ACC112 (cell line): ENCODE measurements around the gene MAML2.

Experiments used
- H2AFZ ChIP-seq: fragments of 200-600 bp; sonication (generic); one replicate; pipeline ENCODE4 v1.6.0; 2017; ENCODE audit warnings: antibody characterized with exemption, low read length; ENCODE audit not compliant: unreplicated experiment
- H3K27ac ChIP-seq: fragments of 200-600 bp; sonication (generic); 2 replicates; pipeline ENCODE4 v1.5.1; 2014; ENCODE audit warnings: low read depth, mild to moderate bottlenecking, antibody characterized with exemption, low read length, moderate library complexity
- H3K27me3 ChIP-seq: fragments of 200-600 bp; sonication (generic); 2 replicates; pipeline ENCODE4 v1.6.1; 2014; ENCODE audit warnings: mild to moderate bottlenecking, antibody characterized with exemption, low read length, moderate library complexity, mixed read lengths; ENCODE audit not compliant: insufficient read depth
- H3K36me3 ChIP-seq: fragments of 200-600 bp; sonication (generic); 2 replicates; pipeline ENCODE4 v1.6.1; 2016; ENCODE audit warnings: mild to moderate bottlenecking, antibody characterized with exemption, low read length, moderate library complexity, mixed read lengths; ENCODE audit not compliant: insufficient read depth
- H3K4me1 ChIP-seq: fragments of 200-600 bp; sonication (generic); one replicate; pipeline ENCODE4 v1.6.1; 2016; ENCODE audit warnings: low read length, mixed read lengths; ENCODE audit not compliant: insufficient read depth, unreplicated experiment, control insufficient read depth
- H3K4me3 ChIP-seq: fragments of 200-600 bp; sonication (generic); 2 replicates; pipeline ENCODE4 v1.5.1; 2014; ENCODE audit warnings: mild to moderate bottlenecking, low read depth, low read length
- H3K79me2 ChIP-seq: fragments of 200-600 bp; sonication (generic); one replicate; pipeline ENCODE4 v1.6.0; 2016; ENCODE audit warnings: low read length; ENCODE audit not compliant: control insufficient read depth, unreplicated experiment, insufficient read depth

MAML2 gene

DNA sequence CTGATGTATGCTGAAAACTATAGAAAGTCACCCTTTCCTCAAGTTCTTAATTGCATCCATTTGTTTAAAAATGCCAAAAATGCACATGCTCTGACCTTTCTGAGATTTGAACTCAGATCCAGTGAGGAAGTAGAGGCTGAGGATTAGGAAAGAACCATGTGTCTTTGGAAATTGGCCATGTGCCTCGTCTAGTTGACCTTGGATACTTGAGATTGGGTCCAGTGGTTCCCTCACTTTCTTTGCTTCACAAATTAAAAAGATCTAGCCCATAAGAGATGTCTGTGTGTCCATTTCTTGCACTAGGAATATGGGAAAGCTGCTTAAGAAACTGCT is 128.3 kb downstream of the MAML2 start:
- no peaks in the 10 kb centered on the region; the same call in 1 of the 2 replicates for H3K36me3 ChIP-seq
- peak overlapping the region; percentile 11; the same call in 1 of the 2 replicates for H3K4me3 ChIP-seq
- H3K79me2 ChIP-seq, result peaks cover 69% of the 10 kb centered on the region
- peaks cover 79% of the 10 kb centered on the region for H3K4me1 ChIP-seq
- no peak overlapping the region for H2AFZ ChIP-seq
- peak overlapping the region; percentile 96 for H3K27ac ChIP-seq
- no peaks in the 10 kb centered on the region for H3K27me3 ChIP-seq

DNA sequence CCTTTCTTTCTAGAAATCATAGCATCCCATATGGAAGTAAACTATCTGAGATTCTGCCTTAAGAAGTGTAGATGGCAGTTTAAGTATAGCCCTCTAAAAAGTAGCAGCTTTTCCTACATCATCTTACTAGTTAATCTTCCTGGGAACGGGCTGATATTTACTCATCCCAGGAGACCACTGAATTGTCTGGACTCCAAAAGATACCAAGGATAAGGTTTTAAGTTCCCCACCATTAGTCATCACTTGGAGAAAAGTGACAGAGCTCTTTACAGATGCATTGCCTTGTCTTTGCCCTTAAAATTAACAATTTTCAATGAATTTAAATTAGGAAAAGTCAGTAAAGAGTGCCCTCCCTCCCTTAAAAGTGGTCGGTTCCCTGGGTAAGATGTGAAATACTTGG is 129.5 kb downstream of the MAML2 start:
- Histone ChIP-seq H3K27me3 (no peaks in the 10 kb centered on the region), H3K27ac (peak overlapping the region; percentile 96), H3K79me2 (peaks cover 71% of the 10 kb centered on the region), H3K4me3 (peak overlapping the region; percentile 38; the same call in 1 of the 2 replicates), H3K4me1 (peaks cover 69% of the 10 kb centered on the region), H3K36me3 (no peaks in the 10 kb centered on the region; the same call in 1 of the 2 replicates), H2AFZ (no peak overlapping the region)

DNA sequence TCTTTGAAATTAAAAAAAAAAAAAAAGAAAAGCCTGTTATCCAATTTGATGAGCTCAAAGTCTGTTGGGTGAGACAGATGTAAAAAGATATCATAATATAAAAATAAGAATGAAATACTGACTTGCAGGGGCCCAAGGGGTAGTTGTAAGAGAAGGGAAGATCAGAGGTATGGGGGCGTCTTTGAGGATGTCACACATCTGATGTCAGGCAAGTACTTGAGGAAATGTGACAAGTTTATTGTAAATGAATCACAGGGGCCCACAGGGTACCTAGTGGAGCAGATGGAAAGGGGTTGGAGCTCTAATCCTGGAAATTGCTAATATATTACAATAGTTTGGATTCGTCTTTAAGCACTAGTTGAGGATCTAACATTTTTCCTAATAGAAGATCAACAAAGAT is 131.6 kb downstream of the MAML2 start:
- Histone ChIP-seq H3K79me2 (peaks cover 70% of the 10 kb centered on the region), H3K4me1 (peaks cover 75% of the 10 kb centered on the region), H3K4me3 (no peak overlapping the region), H2AFZ (no peak overlapping the region), H3K27me3 (no peaks in the 10 kb centered on the region), H3K36me3 (no peaks in the 10 kb centered on the region; the same call in 1 of the 2 replicates), H3K27ac (peak overlapping the region; percentile 96)

DNA sequence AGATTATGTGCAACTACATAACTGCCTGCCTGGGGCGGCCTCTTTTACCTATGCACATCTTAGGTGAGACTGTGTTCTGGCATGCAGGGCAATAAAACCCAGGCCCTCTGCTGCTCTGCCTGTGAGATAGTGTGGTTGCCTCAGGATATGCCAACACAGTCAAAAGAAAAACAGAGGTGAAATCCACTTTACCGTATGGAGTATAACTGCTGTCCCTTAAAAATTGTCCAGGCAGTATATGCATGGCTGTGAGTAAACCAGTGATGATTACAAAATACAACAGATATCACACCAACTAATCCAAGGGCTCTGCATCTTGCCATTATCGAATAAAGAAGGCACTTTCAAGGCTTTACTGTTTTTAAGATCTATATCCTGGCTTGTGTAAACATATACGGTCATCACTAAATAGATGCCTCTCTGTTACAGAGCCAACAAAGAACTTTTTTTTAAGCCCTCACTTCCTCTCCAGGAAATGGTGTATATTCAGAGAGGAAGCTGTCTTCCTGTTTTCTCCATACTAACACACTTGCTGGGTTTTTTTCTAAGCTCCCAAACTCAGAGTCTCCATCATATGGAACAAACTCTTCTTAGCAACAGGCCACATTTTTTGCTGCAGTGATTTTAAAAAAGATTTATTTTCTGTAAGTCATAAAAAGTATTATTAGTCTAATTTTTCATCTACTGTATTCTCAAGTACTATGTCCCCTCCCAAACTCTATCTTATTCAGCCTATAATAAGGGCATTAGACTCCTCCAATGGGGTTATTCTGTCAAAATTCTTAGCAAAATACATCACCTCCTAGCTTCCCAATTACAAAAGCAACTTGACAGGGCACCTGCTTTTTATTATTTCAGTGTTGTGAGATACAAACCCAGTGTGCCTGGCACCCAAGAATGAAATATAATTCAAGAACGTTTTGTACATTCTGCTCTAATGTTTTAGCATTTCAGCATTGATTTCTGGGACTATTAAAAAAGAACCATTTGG is 135.2 kb downstream of the MAML2 start:
- no peaks in the 10 kb centered on the region for H3K27me3 ChIP-seq
- H3K79me2 ChIP-seq, result peaks cover 67% of the 10 kb centered on the region
- H3K36me3 ChIP-seq, result no peaks in the 10 kb centered on the region
- peak overlapping the region; percentile 13; the same call in 1 of the 2 replicates for H3K27ac ChIP-seq
- peaks cover 43% of the 10 kb centered on the region for H3K4me1 ChIP-seq
- no peak overlapping the region for H3K4me3 ChIP-seq
- H2AFZ ChIP-seq, result no peak overlapping the region

DNA sequence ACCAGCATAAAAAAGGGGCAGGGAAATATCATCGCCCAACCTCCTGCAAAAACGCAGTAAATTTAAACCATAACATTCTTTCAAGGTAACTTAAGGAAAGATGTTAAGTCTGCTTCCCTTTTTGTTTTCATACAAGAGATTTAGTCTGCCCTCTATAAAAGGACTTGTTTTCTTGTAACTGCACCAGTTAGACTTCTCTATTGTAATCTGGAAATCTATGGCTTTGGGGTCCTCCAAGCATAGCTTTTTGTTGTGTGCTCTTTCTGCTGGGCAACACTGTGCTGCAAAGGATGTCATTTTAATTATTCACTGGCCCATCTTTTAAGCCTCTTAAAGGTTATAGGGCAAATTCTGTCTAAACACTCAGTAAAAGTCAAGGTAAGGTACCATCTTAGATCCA is 136.0 kb downstream of the MAML2 start:
- H3K4me3 ChIP-seq, result no peak overlapping the region
- no peak overlapping the region for H3K27ac ChIP-seq
- no peaks in the 10 kb centered on the region for H3K36me3 ChIP-seq
- H3K79me2 ChIP-seq, result peaks cover 65% of the 10 kb centered on the region
- H3K4me1 ChIP-seq, result peaks cover 35% of the 10 kb centered on the region
- H2AFZ ChIP-seq, result no peak overlapping the region
- H3K27me3 ChIP-seq, result no peaks in the 10 kb centered on the region

DNA sequence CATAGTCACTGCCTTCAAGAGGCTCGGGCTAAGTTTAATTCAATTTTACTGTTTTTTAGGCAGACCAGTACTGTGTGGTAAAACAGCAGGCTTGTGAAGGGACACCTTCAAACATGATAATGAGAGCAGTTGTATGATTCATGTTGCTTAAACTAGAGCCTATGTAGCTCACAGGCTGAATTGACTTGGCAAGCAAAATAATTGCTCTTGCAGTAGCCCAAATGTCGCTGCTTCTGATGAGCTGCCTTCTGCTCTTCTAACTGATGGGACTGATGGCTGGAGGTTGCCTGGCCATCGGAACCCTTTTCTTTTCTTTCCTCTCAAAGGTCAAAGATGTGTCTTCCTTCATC is 137.6 kb downstream of the MAML2 start:
- Histone ChIP-seq H3K4me1 (peaks cover 31% of the 10 kb centered on the region), H3K36me3 (no peaks in the 10 kb centered on the region), H3K27me3 (no peaks in the 10 kb centered on the region), H3K79me2 (peaks cover 60% of the 10 kb centered on the region), H3K27ac (no peak overlapping the region), H3K4me3 (no peak overlapping the region), H2AFZ (no peak overlapping the region)

DNA sequence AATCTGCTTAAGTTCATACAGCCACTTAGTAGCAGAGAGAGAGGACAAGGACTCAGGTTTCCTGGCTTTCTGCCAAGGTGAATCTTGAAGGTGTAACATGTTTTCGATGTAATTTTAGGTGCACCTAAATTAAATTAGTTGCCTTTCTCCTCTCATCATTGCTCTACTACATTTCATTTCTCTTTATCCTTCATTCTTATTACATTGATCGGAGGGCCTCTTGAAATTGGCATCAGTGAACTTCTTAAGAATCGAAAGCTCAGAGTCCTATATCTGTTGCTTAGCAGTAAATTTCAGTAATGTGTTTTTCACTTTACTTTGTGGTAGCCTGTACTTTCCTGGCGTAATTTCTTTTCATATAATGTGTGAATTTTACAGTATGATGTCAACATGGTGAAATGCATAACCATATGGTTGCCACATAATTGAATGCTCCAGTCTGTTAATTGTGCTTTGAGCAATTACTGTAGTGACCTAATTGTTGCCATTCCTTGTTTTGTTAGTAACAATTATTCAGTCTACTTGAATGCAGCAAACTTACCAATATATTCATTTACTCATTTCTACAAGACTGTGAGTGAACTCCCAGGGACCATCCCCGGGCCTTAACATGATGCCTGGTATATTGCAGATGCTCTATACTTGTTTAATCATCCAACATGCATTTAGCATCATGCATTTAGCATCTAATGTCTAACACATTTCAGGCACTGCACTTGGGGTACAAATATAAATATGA is 138.1 kb downstream of the MAML2 start:
- Histone ChIP-seq H3K36me3 (no peaks in the 10 kb centered on the region), H3K4me3 (no peak overlapping the region), H3K79me2 (peaks cover 57% of the 10 kb centered on the region), H3K27me3 (no peaks in the 10 kb centered on the region), H2AFZ (no peak overlapping the region), H3K27ac (no peak overlapping the region), H3K4me1 (peaks cover 37% of the 10 kb centered on the region)

DNA sequence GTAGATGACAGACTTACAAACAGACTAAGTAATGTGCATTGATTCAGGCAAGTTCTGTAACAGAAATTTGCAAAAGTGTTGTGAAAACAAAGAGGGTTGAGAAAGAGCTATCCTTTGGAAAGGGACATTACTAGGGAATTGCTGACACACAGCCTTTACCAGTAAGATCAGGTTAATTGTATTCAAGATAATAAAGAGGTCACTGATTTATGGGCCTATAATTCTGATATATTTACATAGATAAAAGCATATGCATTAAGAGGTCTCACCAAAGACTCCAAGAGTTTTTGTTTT is 138.7 kb downstream of the MAML2 start:
- Histone ChIP-seq H3K4me3 (no peak overlapping the region), H3K36me3 (no peaks in the 10 kb centered on the region), H3K79me2 (peaks cover 52% of the 10 kb centered on the region), H3K4me1 (peaks cover 42% of the 10 kb centered on the region), H2AFZ (no peak overlapping the region), H3K27ac (no peak overlapping the region), H3K27me3 (no peaks in the 10 kb centered on the region)

DNA sequence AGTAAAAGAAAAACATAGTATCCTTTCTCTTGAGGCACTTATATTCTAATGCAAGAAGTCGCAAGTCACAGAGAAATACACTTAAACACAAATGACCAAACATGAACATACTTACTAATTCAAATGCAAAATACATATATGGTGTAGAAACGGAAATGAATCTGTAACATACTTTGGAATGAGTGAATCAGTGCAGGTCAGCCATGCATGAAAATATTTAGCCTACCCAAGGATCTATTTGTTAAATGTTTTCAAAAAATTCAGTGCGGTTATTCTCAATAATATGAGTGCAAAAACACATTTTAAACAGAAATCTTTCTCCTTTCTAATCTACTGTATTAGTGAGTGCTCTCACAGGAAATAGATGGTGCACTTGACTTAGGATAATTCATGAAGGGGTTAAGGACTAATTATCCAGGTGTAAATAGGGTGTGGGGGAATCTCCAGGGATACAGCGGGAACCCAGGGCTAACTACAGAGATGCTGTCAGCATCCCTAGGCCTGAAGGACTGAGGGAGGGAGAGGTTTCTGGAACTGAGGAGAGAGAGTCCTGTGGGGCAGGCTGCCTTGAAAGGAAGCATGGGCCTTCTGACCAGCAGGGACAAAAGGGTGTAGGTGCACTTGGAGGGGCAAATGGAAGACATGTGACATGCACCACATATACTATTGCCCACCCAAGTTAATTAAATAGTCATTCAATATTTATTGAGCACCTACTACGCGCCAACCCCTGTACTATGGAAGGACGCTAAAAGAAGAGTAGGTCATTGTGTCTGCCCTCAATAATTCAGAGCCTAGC is 139.2 kb downstream of the MAML2 start:
- Histone ChIP-seq H2AFZ (no peak overlapping the region), H3K27ac (no peak overlapping the region), H3K36me3 (no peaks in the 10 kb centered on the region), H3K4me3 (no peak overlapping the region), H3K79me2 (peaks cover 51% of the 10 kb centered on the region), H3K4me1 (peaks cover 44% of the 10 kb centered on the region), H3K27me3 (no peaks in the 10 kb centered on the region)

DNA sequence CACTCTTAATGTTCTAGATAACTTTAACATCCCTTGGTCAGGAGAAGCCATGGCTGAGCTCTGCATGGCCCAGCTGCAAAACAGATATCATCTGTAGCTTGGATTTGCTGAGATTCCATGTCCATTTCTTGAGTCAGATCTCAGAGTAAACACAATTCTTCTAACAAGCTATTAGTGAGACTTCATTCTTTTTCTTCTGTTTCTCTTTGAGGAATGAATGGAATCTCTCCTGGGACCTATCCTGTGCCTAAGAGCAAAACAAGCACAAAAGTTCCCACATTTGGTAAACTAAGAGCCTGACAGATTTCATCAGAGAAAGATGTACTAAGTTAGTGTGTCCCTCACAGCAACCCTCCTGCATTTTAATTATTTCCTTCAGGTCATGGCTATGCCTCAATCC is 142.8 kb downstream of the MAML2 start:
- H3K79me2 ChIP-seq, result peaks cover 48% of the 10 kb centered on the region
- no peak overlapping the region for H2AFZ ChIP-seq
- peaks cover 30% of the 10 kb centered on the region for H3K4me1 ChIP-seq
- no peak overlapping the region for H3K4me3 ChIP-seq
- H3K36me3 ChIP-seq, result peaks cover 12% of the 10 kb centered on the region
- peak overlapping the region; percentile 83 for H3K27ac ChIP-seq
- H3K27me3 ChIP-seq, result no peaks in the 10 kb centered on the region
